ENCODE data around the gene CDH8.

CDH8 gene

DNA sequence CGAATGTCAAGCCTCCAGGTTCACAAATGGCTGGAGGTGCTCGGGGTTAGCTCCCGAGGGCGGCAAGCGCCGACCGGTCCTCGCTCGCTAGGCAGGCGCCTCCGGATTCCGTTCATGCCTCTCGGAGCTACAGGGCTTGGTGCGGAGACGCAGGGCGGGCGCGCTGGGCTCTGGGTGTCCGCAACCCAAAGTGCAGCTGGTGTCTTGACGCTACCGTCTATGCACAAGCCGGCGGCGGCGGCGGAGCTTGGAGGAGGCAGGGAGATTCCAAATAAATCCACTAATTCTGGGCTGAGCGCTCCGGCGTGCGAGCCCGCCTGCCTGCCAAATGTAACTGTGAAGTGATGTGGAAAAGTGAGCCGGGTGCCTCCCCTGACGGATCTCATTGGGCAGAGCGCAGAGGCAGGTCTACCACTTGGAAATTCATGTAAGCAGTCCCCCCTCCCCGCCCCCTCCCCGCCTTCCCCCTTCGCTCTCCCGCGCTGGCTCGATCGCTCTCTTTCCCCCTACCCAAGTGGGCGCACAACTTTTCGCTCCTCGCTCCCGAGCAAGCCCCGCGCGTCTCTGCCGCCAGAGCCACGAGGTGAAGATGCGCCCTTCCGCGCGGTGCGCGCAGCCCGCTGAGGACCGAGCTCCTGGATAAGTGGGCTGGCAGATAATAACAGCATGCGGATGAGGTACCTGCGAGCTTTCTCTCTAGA lies at the start of gene CDH8:
CDH8 (minus strand) TSS at position 338 of the 701 bp plus-strand sequence. CDS start 15,035 bp downstream, outside the sequence.
- TF ChIP-seq POLR2AphosphoS5 (IDR thresholded peaks at IDR 0.05; ENCODE audit: borderline replicate concordance, low read depth, low read length) (peak; percentile 57; the same call in 1 of the 2 replicates), FOXP2 (optimal IDR thresholded peaks at IDR 0.05; ENCODE audit: control extremely low read depth, extremely low read length, insufficient read depth) (no peak)
- DNase-seq (ENCODE audit: low read depth, low spot score), result no peak
- H3K27ac ChIP-seq, result no peak within 1 kb of the TSS
- H3K9ac ChIP-seq (ENCODE audit: insufficient read length), result peak within 1 kb of the TSS; percentile 33
- H3K36me3 ChIP-seq (ENCODE audit: insufficient read depth, low read length), result no peaks in the 10 kb centered on the region
- H3K4me3 ChIP-seq, result peak within 1 kb of the TSS; percentile 79
- no peaks in the 10 kb centered on the region for H3K9me3 ChIP-seq (ENCODE audit: low read depth, low read length)

- no peak for TF ChIP-seq POLR2AphosphoS5 (IDR thresholded peaks at IDR 0.05; ENCODE audit: borderline replicate concordance, low read depth, low read length)
- no peak for TF ChIP-seq EZH2 (IDR thresholded peaks at IDR 0.05)
- H3K4me3 ChIP-seq, result no peak overlapping the region
- H3K9me3 ChIP-seq (ENCODE audit: low read depth, low read length), result no peaks in the 10 kb centered on the region
- no peaks in the 10 kb centered on the region for H3K36me3 ChIP-seq (ENCODE audit: insufficient read depth, low read length)
- H3K27ac ChIP-seq, result no peak overlapping the region
- no peak for DNase-seq (ENCODE audit: low read depth, low spot score)
- no peak overlapping the region for H3K9ac ChIP-seq (ENCODE audit: insufficient read length)
These were observed 43.0 kb upstream of the CDH8 start for GRCh38 chr16:62079236-62079635.

DNA sequence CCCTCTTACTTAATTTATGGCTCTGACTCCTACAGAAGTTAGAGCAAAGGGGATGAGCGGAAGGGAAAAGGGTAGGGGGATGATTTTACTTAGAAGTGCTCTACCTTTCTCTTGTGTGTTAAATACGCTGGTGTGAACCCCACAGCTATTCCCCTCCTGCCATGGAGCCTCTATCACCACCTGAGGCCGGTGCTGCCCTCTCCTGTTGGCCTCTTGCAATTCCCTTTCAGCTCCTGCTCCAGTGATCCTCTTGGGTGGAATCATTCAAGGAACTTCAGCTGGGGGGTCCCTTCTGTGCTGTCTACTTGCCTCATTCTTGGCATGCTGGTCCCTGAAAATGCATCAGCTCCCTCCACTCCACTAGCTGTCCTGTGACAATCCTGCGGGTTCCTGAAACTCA lies 41.8 kb upstream of the CDH8 start:
- H3K36me3 ChIP-seq (ENCODE audit: insufficient read depth, low read length), result no peaks in the 10 kb centered on the region
- no peak for TF ChIP-seq FOXP2 (optimal IDR thresholded peaks at IDR 0.05; ENCODE audit: control extremely low read depth, extremely low read length, insufficient read depth)
- TF ChIP-seq POLR2AphosphoS5 (IDR thresholded peaks at IDR 0.05; ENCODE audit: borderline replicate concordance, low read depth, low read length), result no peak
- no peak for TF ChIP-seq EZH2 (IDR thresholded peaks at IDR 0.05)
- DNase-seq (ENCODE audit: low read depth, low spot score), result no peak
- H3K9me3 ChIP-seq (ENCODE audit: low read depth, low read length), result no peaks in the 10 kb centered on the region
- no peak overlapping the region for H3K9ac ChIP-seq (ENCODE audit: insufficient read length)
- H3K4me3 ChIP-seq, result no peak overlapping the region
- no peak overlapping the region for H3K27ac ChIP-seq

- Histone ChIP-seq H3K36me3 (ENCODE audit: insufficient read depth, low read length) (no peaks in the 10 kb centered on the region), H3K9ac (ENCODE audit: insufficient read length) (no peak overlapping the region), H3K9me3 (ENCODE audit: low read depth, low read length) (no peaks in the 10 kb centered on the region), H3K27ac (no peak overlapping the region), H3K4me3 (no peak overlapping the region)
- DNase-seq (ENCODE audit: low read depth, low spot score), result no peak
- TF ChIP-seq POLR2AphosphoS5 (IDR thresholded peaks at IDR 0.05; ENCODE audit: borderline replicate concordance, low read depth, low read length) (no peak), EZH2 (IDR thresholded peaks at IDR 0.05) (no peak), FOXP2 (optimal IDR thresholded peaks at IDR 0.05; ENCODE audit: control extremely low read depth, extremely low read length, insufficient read depth) (no peak)
These were observed 40.6 kb upstream of the CDH8 start for GRCh38 chr16:62076886-62077285.

- Histone ChIP-seq H3K9ac (ENCODE audit: insufficient read length) (no peak overlapping the region), H3K9me3 (ENCODE audit: low read depth, low read length) (no peaks in the 10 kb centered on the region), H3K4me3 (no peak overlapping the region), H3K36me3 (ENCODE audit: insufficient read depth, low read length) (no peaks in the 10 kb centered on the region), H3K27ac (no peak overlapping the region)
- no peak for TF ChIP-seq POLR2AphosphoS5 (IDR thresholded peaks at IDR 0.05; ENCODE audit: borderline replicate concordance, low read depth, low read length)
- no peak for TF ChIP-seq FOXP2 (optimal IDR thresholded peaks at IDR 0.05; ENCODE audit: control extremely low read depth, extremely low read length, insufficient read depth)
- TF ChIP-seq EZH2 (IDR thresholded peaks at IDR 0.05), result no peak
- DNase-seq (ENCODE audit: low read depth, low spot score), result no peak
These were observed 32.5 kb upstream of the CDH8 start for GRCh38 chr16:62068747-62069146.

DNA sequence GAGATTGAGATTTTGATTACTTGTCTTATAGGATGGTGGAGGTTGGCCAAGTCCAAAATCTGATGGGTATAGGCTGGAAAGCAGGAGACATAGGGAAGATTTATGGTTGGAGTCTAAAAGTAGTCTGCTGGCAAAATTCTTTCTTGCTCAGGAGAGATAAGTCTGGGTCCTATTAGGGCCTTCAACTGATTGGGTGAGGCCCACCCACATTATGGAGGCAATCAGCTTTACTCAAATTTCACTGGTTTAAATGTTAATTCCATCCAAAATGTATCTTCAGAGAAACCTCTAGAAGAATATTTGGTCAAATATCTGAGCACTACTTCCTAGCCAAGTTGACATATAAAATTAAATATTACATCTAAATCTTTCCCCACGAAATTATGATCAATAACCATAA lies 31.7 kb upstream of the CDH8 start:
- no peak overlapping the region for H3K4me3 ChIP-seq
- no peak overlapping the region for H3K9ac ChIP-seq (ENCODE audit: insufficient read length)
- H3K9me3 ChIP-seq (ENCODE audit: low read depth, low read length), result no peaks in the 10 kb centered on the region
- H3K36me3 ChIP-seq (ENCODE audit: insufficient read depth, low read length), result no peaks in the 10 kb centered on the region
- TF ChIP-seq FOXP2 (optimal IDR thresholded peaks at IDR 0.05; ENCODE audit: control extremely low read depth, extremely low read length, insufficient read depth) (no peak), EZH2 (IDR thresholded peaks at IDR 0.05) (no peak), POLR2AphosphoS5 (IDR thresholded peaks at IDR 0.05; ENCODE audit: borderline replicate concordance, low read depth, low read length) (no peak)
- H3K27ac ChIP-seq, result no peak overlapping the region
- no peak for DNase-seq (ENCODE audit: low read depth, low spot score)

DNA sequence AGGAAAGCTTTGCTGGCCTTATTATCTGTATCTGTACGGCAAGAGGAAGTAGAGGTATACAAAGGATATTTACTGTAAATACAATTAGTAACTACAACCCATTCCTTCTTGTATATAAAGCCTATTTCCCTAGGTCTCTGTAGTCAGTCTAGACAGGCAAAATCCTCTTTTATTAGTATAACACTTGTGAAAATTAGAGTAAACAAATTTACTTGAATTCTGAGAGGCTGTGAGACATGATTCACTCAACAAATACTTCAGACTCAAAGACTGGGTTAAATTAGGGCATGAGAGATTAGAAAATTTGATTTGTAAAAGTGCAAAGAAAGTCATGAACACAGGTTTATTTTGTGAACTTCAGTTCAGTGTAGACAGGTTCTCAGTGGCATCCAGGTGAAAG lies 30.9 kb upstream of the CDH8 start:
- Histone ChIP-seq H3K36me3 (ENCODE audit: insufficient read depth, low read length) (no peaks in the 10 kb centered on the region), H3K9me3 (ENCODE audit: low read depth, low read length) (no peaks in the 10 kb centered on the region), H3K27ac (no peak overlapping the region), H3K9ac (ENCODE audit: insufficient read length) (no peak overlapping the region), H3K4me3 (no peak overlapping the region)
- no peak for DNase-seq (ENCODE audit: low read depth, low spot score)
- TF ChIP-seq EZH2 (IDR thresholded peaks at IDR 0.05) (no peak), POLR2AphosphoS5 (IDR thresholded peaks at IDR 0.05; ENCODE audit: borderline replicate concordance, low read depth, low read length) (no peak), FOXP2 (optimal IDR thresholded peaks at IDR 0.05; ENCODE audit: control extremely low read depth, extremely low read length, insufficient read depth) (no peak)

DNA sequence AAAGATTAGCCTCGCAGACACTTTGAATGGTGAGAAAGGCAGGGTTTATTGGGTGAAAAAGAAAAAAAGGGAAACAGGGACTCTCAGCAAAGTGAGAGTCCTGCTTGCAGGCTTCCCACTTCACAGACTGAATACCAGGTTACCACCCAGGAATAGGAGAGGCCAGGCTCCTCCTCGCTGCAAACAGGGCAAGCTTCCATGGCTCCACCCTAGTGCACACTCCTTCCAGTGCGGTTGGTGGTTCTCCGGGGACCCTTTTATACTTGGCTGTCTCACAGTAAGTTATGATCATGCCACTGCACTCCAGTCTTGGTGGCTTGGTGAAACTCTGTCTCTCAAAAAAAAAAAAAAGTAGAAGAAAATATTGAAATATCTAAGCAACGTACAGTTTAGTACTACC lies 30.5 kb upstream of the CDH8 start:
- Histone ChIP-seq H3K36me3 (ENCODE audit: insufficient read depth, low read length) (no peaks in the 10 kb centered on the region), H3K4me3 (no peak overlapping the region), H3K27ac (no peak overlapping the region), H3K9ac (ENCODE audit: insufficient read length) (no peak overlapping the region), H3K9me3 (ENCODE audit: low read depth, low read length) (no peaks in the 10 kb centered on the region)
- no peak for DNase-seq (ENCODE audit: low read depth, low spot score)
- TF ChIP-seq FOXP2 (optimal IDR thresholded peaks at IDR 0.05; ENCODE audit: control extremely low read depth, extremely low read length, insufficient read depth) (no peak), EZH2 (IDR thresholded peaks at IDR 0.05) (no peak), POLR2AphosphoS5 (IDR thresholded peaks at IDR 0.05; ENCODE audit: borderline replicate concordance, low read depth, low read length) (no peak)

DNA sequence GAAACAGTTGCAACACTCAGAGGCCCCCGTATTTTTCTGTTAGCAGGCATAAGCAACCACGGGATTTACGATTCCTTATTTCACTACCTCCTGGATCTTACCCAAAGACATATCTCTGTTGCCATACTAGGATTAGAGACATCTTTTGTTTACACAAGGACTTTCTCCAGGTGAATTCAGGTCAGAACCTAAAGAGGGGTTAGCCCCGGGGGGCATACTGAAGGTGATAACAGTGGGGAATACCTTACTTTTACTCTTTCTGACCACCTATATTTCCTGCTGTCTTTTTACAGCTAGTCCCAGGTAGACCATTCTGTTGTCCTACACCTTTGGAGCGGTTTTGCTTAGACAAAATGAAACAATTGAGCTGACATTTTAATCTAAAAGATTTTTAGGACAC lies 27.9 kb upstream of the CDH8 start:
- no peak for DNase-seq (ENCODE audit: low read depth, low spot score)
- H3K27ac ChIP-seq, result no peak overlapping the region

More for the DNA sequence above, 27.9 kb upstream of the CDH8 start:
- Histone ChIP-seq H3K4me3 (no peak overlapping the region), H3K36me3 (ENCODE audit: insufficient read depth, low read length) (no peaks in the 10 kb centered on the region), H3K9me3 (ENCODE audit: low read depth, low read length) (no peaks in the 10 kb centered on the region), H3K9ac (ENCODE audit: insufficient read length) (no peak overlapping the region)
- no peak for TF ChIP-seq POLR2AphosphoS5 (IDR thresholded peaks at IDR 0.05; ENCODE audit: borderline replicate concordance, low read depth, low read length)
- TF ChIP-seq EZH2 (IDR thresholded peaks at IDR 0.05), result no peak
- TF ChIP-seq FOXP2 (optimal IDR thresholded peaks at IDR 0.05; ENCODE audit: control extremely low read depth, extremely low read length, insufficient read depth), result no peak
